ENCODE data around the gene GALNTL6.

DNA sequence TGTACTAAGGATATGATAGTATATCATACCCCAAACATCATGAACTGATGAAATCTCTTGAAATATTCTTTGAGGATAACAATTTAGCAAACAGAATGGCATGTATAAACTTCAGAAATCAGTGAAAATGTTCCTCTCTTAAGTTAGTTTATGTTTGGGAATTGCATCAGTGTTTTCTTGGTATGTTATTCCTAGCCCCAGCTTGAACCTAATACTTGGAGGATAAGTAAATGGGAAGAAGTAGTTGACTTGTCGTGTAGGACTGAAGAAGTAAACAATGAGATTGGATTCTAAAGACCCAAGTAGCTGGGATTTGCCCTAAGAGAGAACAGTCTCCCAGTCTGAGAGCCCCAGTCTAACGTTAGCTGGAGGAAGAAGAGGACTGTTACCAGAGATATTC, 355.7 kb downstream of the GALNTL6 start:
- TF ChIP-seq, protein P1, sequence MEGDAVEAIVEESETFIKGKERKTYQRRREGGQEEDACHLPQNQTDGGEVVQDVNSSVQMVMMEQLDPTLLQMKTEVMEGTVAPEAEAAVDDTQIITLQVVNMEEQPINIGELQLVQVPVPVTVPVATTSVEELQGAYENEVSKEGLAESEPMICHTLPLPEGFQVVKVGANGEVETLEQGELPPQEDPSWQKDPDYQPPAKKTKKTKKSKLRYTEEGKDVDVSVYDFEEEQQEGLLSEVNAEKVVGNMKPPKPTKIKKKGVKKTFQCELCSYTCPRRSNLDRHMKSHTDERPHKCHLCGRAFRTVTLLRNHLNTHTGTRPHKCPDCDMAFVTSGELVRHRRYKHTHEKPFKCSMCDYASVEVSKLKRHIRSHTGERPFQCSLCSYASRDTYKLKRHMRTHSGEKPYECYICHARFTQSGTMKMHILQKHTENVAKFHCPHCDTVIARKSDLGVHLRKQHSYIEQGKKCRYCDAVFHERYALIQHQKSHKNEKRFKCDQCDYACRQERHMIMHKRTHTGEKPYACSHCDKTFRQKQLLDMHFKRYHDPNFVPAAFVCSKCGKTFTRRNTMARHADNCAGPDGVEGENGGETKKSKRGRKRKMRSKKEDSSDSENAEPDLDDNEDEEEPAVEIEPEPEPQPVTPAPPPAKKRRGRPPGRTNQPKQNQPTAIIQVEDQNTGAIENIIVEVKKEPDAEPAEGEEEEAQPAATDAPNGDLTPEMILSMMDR (IDR thresholded peaks at IDR 0.05; ENCODE audit: insufficient read depth, low read length, poor library complexity, severe bottlenecking), result no peak
- TF ChIP-seq EZH2phosphoT487 (conservative IDR thresholded peaks at IDR 0.05; ENCODE audit: low read length), result no peak
